T-helper 17 cell (primary cell): ENCODE results near the gene MED22. TPM values are rescaled to one million over a fixed set of nuclear protein-coding genes. Genes with fewer than 3 reads are reported as not detected.
"Not testable (repeated sequence)": the region's sequence is repeated elsewhere in the genome, so short reads cannot be mapped to it uniquely, and the experiment has no call there.

Source experiments
- ATAC-seq: fragments of 150-1000 bp; cut with Tn5 transposase; 2 replicates; pipeline ENCODE4 v1.10.0; 2021; ENCODE audit warnings: mild to moderate bottlenecking, moderate library complexity
- DNase-seq, 3 donors: peaks; one replicate each; pipeline versions ENCODE4 v3.0.0 to v3.0.0-alpha.2; 2020 to 2021
- H3K9me3 ChIP-seq: one replicate; pipeline ENCODE4 v1.7.0; 2013; ENCODE audit warnings: low read length, mild to moderate bottlenecking; ENCODE audit not compliant: control insufficient read depth, poor library complexity, severe bottlenecking
- H3K27ac Mint-ChIP-seq: one replicate; pipeline ENCODE4 v1.8.0; 2022; ENCODE audit warnings: mild to moderate bottlenecking, moderate library complexity, mixed read lengths
- H3K27me3 Mint-ChIP-seq: one replicate; pipeline ENCODE4 v1.8.0; 2022; ENCODE audit warnings: mixed read lengths
- H3K36me3 Mint-ChIP-seq: one replicate; pipeline ENCODE4 v1.8.0; 2022; ENCODE audit warnings: low read depth, mixed read lengths
- H3K4me1 Mint-ChIP-seq: one replicate; pipeline ENCODE4 v1.8.0; 2022; ENCODE audit warnings: mild to moderate bottlenecking, mixed read lengths
- H3K4me3 Mint-ChIP-seq: one replicate; pipeline ENCODE4 v1.8.0; 2022; ENCODE audit warnings: mild to moderate bottlenecking, moderate library complexity, mixed read lengths
- total RNA-seq, 4 donors: library from RNA in 2 of 4; stranded (reverse) in 2 of 4; gene quantifications; one replicate each; pipeline ENCODE4 v1.2.3 and lab custom pipeline; 2022 to 2026

MED22 gene
- total RNA-seq, 2 donors from 2014 or later: 23.4 to 23.6 TPM

DNA sequence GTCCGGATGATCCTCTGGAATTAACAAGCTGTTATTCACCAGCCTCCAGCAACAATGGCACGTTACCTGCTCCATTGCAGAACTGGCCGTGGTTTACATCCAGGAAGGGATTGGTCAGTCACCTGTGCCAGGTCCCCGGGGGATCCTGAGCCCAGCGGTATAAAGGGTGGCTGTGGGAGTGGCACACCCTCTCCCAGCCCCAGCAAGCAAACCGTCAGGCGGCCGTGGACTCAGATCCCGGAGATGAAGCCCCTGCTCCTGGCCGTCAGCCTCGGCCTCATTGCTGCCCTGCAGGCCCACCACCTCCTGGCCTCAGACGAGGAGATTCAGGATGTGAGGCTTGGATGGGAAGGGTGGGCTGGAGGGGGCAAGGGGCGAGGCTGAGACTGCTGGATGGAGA, 30.4 kb downstream of the MED22 start:
- not testable (repeated sequence) for H3K9me3 ChIP-seq, H3K27ac Mint-ChIP-seq, DNase-seq, H3K4me3 Mint-ChIP-seq, H3K4me1 Mint-ChIP-seq, ATAC-seq, H3K36me3 Mint-ChIP-seq
- H3K27me3 Mint-ChIP-seq: peaks cover 14% of the 10 kb centered on the region

DNA sequence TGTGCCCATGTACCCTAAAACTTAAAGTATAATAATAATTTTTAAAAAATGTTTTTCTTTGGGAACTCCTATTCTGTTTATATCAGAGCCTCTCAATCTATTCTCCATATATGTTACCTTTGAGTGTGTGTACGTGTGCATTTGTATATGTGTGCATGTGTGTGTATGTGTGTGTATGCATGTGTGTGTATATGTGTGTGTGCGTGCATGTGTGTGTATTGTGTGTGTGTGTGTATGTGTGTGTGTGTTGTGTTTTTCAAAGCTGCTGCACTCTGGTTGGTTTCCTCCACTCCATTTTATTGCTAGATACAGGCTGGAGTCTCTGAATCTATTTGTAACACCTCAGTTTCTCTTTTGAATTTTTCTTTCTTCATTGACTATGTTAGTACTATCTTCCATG, 31.9 kb downstream of the MED22 start:
- no peak overlapping the region for H3K4me3 Mint-ChIP-seq
- H3K4me1 Mint-ChIP-seq: no peaks in the 10 kb centered on the region
- H3K9me3 ChIP-seq: no peaks in the 10 kb centered on the region
- no peak overlapping the region for H3K27ac Mint-ChIP-seq
- DNase-seq (no peak), ATAC-seq (no peak)
- H3K27me3 Mint-ChIP-seq: peaks cover 10% of the 10 kb centered on the region
- no peaks in the 10 kb centered on the region for H3K36me3 Mint-ChIP-seq

DNA sequence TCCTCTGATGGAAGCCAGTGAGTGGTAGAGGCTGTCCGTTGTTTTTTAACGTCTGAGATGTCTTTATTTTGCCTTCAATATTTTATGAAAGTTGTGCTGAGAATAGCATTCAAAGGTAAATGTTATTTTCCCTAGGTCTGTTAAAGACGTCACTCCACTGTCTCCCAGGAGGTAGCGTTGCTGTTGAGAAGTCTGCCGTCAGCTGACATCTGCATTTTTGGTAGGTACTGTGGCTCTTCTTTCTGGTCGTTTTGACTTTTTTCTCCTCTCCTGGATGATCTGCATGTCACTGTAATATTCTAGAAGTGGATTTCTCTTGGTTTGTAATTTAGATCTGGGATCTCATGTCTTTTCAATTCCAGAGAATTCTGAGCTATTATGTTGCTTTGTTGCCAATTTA, 38.3 kb downstream of the MED22 start:
- H3K4me3 Mint-ChIP-seq: no peak overlapping the region
- H3K4me1 Mint-ChIP-seq: no peaks in the 10 kb centered on the region
- no peaks in the 10 kb centered on the region for H3K9me3 ChIP-seq
- no peak overlapping the region for H3K27ac Mint-ChIP-seq
- peaks cover 39% of the 10 kb centered on the region for H3K27me3 Mint-ChIP-seq
- ATAC-seq (no peak), DNase-seq (no peak)
- H3K36me3 Mint-ChIP-seq: peaks cover 2% of the 10 kb centered on the region

DNA sequence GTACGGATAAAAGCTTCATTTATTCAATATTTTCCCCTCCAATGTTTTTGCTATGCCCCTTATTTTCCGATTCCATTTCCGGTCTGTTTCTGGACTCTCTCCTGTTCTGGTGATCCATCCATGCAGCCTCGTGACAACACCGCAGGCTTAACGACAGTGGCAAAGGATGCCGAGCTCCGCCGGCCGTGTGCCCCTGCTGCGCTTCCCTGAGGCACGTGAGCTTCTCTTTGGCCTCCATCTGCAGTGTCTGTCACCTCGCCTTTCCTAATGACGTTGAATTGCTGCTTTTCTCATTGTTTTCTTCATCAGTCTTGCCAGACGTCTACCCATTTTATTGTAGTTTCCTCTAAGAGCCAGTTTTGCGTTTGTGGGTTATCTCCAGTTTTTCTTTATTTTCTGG, 40.6 kb downstream of the MED22 start:
- no peak for ATAC-seq
- no peak overlapping the region for H3K4me3 Mint-ChIP-seq
- DNase-seq: no peak
- peaks cover 39% of the 10 kb centered on the region for H3K27me3 Mint-ChIP-seq
- H3K4me1 Mint-ChIP-seq: no peaks in the 10 kb centered on the region
- H3K36me3 Mint-ChIP-seq: peaks cover 2% of the 10 kb centered on the region
- H3K9me3 ChIP-seq: no peaks in the 10 kb centered on the region
- H3K27ac Mint-ChIP-seq: no peak overlapping the region

DNA sequence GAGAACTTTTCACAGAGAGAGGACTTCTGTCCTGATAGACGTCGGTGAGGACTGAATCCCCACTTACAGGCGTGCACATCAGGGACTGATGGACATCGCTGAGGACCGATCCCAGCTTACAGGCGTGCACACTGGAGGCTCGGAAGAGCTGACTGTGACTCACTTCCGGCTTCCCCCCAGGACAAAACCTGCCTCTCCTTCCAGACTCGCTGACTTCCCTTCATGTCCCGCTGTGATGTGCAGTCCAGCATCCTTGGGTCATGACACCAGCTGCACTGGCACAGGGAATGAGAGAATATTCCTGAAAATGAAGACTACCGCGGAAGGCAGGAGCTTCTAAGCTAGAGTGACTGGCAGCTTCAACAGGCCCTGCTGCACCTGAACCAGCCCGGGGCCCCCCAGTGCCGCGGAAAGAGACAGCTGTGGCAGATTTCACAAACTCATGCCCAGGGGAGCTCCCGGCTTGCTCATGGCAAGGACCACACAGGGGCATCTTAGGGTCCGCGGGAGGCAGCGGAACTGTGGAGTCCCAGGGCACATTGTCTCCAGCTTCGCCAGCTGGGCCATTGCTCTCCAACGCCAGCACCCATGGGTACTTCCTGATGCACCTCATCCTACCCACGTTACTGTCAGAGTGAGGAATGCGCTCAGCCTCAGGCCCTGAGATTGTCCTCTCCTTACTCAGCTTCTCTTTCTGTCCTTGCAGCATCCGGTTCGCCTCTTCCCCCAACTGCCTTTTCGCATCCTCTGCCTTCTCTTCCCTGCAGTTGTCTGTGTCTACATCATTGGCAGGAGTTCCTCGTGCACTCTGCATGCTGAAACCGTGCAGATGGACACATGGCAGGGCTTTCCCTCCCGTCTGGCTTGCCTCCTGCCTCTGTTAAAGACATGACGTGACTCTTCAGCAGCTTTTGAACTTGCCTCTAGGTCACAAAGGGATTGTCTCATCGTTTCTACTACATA, 41.4 kb downstream of the MED22 start:
- no peak overlapping the region for H3K27ac Mint-ChIP-seq
- DNase-seq (no peak), ATAC-seq (no peak)
- peaks cover 44% of the 10 kb centered on the region for H3K27me3 Mint-ChIP-seq
- H3K36me3 Mint-ChIP-seq: peaks cover 2% of the 10 kb centered on the region
- H3K4me1 Mint-ChIP-seq: no peaks in the 10 kb centered on the region
- H3K9me3 ChIP-seq: no peaks in the 10 kb centered on the region
- H3K4me3 Mint-ChIP-seq: no peak overlapping the region

DNA sequence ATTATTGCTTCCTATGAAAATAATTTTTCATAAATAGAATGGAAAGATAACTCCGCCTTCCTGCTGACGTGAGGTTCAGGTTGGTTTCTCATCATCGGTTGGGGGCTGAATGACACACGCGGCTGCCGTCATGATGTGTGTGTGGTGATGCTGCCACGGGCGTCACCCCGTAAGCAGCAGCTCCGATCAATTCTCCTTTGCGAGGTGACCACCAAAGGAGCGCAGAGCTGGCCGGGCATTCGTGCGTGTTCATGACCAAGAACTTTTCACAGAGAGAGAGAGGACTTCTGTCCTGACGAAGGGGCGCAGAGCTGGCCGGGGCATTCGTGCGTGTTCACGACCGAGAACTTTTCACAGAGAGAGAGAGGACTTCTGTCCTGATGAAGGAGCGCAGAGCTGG, 42.2 kb downstream of the MED22 start:
- DNase-seq (no peak), ATAC-seq (no peak)
- Mint-ChIP-seq H3K27ac (no peak overlapping the region), H3K27me3 (peaks cover 44% of the 10 kb centered on the region), H3K36me3 (peaks cover 2% of the 10 kb centered on the region), H3K4me1 (no peaks in the 10 kb centered on the region), H3K4me3 (no peak overlapping the region)
- no peaks in the 10 kb centered on the region for H3K9me3 ChIP-seq

DNA sequence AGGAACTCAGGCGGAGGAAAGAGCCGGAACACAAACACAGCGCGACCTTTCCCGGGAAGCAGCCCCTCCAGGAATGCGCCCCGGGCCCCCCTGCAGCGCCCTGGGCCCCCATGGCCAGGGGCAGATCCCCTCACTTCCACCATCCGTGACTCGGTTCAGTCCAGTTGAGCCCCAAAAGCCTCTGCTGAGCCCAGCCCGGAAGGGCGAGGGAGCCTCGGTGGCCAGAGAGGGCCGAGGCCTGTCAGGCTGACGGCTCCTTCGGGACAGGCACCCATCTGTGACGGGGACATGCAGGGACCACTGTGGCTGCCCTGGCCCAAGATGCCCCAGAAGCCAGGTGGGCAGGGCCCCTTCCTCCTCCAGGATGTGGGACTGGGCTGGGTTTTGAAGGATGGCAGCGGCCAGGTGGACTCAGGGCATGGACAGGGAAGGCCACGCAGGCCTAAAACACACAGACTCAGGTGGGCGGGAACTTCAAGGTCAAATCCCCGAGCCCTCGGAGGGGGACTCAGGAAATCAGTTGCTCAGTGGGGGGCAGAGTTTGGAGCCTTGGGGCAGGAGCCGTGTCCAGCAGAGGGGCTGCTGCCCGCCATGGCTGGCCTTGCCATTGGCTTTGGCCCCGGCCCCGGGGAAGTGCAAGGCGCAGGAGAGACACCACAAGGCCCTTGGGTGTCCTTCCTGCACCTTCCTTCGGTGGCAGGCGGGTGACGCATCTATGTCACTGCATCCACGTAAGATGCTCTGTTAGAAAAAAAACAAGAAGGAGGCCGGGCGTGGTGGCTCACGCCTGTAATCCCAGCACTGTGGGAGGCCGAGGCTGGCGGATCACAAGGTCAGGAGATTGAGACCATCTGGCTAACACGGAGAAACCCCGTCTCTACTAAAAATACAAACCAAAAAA, 43.2 kb downstream of the MED22 start:
- Mint-ChIP-seq H3K36me3 (peaks cover 2% of the 10 kb centered on the region), H3K4me3 (no peak overlapping the region), H3K27me3 (peaks cover 40% of the 10 kb centered on the region), H3K27ac (no peak overlapping the region), H3K4me1 (no peaks in the 10 kb centered on the region)
- no peaks in the 10 kb centered on the region for H3K9me3 ChIP-seq
- DNase-seq: no peak
- ATAC-seq: no peak

DNA sequence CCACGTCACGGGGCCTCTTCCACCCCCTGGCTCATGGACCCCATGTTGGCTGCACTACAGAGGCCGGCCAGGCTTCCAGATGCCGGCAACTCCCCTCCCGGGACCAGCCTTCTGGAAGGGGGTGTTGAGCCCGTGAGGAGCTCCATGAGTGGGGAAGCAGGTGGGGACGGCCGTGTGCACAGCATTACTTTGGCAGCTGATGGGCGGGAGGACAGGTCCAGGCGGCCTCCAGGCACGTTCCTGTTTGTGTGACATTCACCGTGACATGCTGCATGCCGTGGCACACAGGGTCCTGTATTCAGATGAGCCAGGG, 43.8 kb downstream of the MED22 start:
- H3K27ac Mint-ChIP-seq: no peak overlapping the region
- no peaks in the 10 kb centered on the region for H3K9me3 ChIP-seq
- no peaks in the 10 kb centered on the region for H3K4me1 Mint-ChIP-seq
- H3K4me3 Mint-ChIP-seq: no peak overlapping the region
- ATAC-seq (no peak), DNase-seq (no peak)
- peaks cover 2% of the 10 kb centered on the region for H3K36me3 Mint-ChIP-seq
- peaks cover 34% of the 10 kb centered on the region for H3K27me3 Mint-ChIP-seq

DNA sequence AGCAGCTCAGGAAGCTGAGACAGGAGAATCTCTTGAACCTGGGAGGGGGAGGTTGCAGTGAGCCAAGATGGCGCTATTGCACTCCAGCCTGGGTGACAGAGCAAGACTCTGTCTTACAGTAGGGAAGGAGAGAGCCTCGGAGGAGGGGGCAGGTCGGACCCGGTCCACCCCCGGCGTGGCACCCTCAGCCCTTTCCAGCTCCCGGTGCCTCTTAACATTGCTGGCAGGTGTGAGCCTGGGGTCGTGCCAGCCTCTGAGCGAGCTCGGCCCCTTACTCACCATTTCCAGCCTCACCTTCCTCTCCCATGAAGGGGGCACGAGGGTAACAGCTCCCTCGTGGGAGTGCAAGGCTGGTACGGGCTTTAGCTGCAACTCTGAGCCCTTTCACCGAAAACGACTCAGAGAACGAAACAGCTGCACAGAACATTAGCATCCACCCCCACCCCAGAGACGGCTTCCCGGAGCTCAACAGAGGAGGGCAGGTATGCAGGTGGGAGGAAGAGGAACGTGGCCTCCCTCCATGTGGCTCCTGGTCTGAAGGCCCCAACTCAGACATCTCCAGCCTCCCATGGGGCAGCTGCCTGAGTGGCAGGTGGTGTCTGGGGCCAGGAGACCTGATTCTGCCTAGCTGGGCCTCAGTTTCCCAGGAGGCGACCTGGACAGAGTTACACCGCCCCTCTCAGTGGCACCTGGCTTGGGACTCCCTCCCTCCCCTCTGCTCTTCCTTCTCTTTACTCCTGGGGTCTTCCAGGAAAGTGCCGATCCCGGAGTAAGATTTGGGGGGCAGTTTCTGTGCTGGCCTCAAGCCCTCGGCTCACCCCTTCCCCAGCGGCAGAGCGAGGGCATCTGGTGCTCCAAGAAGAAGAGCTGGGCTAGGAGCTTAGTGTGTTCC, 44.4 kb downstream of the MED22 start:
- Mint-ChIP-seq H3K4me1 (no peaks in the 10 kb centered on the region), H3K36me3 (no peaks in the 10 kb centered on the region), H3K4me3 (no peak overlapping the region), H3K27me3 (peaks cover 31% of the 10 kb centered on the region), H3K27ac (no peak overlapping the region)
- DNase-seq: no peak
- no peak for ATAC-seq
- H3K9me3 ChIP-seq: no peaks in the 10 kb centered on the region

DNA sequence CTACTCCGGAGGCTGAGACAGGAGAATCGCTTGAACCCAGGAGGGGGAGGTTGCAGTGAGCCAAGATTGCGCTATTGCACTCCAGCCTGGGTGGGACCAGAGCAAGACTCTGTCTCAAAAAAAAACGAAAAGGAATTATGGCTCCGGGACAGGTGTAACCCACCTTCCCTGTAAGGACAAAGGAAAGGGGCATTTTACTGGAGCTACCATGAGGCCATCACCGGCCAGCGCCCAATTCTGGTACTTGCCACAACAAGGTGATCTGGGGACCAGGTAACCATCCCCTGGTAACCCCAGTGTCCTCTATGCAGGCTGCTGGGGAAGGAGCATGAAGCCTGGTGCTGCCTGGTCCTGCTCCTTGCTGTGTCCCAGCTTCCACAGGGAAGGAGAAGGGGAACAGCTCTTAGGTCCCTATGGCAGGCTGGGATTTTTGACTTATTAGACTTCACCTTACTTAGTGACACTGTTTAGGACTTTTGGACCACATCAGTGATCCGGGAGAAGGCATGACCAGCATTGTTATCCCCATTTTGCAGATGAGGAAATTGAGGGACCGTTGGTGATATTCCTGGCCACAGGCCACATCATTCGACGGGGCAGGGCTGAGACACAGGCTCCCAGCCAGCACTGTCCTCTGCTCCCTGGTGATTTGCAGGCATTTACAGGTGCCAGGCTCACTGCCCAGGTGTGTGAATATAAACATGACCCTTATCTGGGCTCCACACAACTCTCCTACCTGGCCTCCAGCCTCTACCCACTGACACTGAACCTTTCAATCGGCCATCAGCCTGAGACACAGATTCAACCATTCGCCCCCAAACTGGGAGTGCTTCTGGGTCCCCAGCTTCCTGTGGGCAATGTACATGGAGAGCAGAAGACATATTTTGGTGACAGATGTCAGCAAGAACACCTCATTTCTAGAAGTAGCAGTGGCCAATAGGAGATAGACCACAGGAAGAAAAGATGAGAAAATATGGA, 46.4 kb downstream of the MED22 start:
- ATAC-seq (no peak), DNase-seq (no peak)
- Mint-ChIP-seq H3K4me1 (no peaks in the 10 kb centered on the region), H3K4me3 (no peak overlapping the region), H3K36me3 (no peaks in the 10 kb centered on the region), H3K27me3 (peaks cover 26% of the 10 kb centered on the region), H3K27ac (no peak overlapping the region)
- H3K9me3 ChIP-seq: no peaks in the 10 kb centered on the region

DNA sequence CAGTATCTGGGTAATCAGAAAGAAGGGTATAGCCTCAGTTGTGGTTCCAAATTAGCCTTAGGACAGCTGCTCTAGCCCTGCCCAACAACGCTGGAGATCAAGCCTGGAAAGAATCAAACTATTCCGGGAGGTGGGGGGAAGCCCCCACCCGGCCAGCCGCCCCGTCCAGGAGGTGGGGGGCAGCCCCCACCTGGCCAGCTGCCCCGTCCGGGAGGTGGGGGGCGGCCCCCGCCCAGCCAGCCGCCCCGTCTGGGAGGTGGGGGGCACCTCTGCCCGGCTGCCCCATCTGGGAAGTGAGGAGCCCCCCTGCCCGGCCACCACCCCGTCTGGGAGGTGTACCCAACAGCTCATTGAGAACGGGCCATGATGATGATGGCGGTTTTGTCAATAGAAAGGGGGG, 47.9 kb downstream of the MED22 start:
- H3K27ac Mint-ChIP-seq, H3K36me3 Mint-ChIP-seq, H3K4me3 Mint-ChIP-seq, H3K4me1 Mint-ChIP-seq, DNase-seq, H3K9me3 ChIP-seq, ATAC-seq: not testable (repeated sequence)
- peaks cover 16% of the 10 kb centered on the region for H3K27me3 Mint-ChIP-seq

DNA sequence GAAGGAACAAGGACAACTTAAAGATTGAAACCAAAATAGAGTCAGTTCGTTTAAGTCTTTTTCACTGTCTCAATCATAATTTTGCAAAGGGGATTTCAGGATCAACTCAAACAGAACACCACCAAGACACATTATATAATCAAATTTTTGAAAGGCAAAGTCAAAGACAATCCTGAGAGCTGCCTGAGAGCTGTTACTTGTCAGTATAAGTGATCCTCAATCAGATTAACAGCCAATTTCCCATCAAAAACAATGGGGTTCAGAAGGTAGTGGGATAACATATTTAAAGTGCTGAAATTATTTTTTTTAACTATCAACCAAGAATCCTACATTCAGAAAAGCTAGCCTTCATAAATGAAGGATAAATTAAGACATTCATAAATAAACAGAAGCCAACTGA, 53.7 kb downstream of the MED22 start:
- peaks cover 27% of the 10 kb centered on the region for H3K27me3 Mint-ChIP-seq
- no peak overlapping the region for H3K4me3 Mint-ChIP-seq
- no peak for ATAC-seq
- H3K9me3 ChIP-seq: peaks cover 5% of the 10 kb centered on the region
- no peak overlapping the region for H3K27ac Mint-ChIP-seq
- DNase-seq: no peak
- no peaks in the 10 kb centered on the region for H3K4me1 Mint-ChIP-seq
- H3K36me3 Mint-ChIP-seq: no peaks in the 10 kb centered on the region
